CD4-positive, alpha-beta T cell treated with Interleukin-15 for 1 hour (primary cell): ENCODE results near the gene ZNF445.

Source experiments
- DNase-seq: peaks from one replicate; pipeline ENCODE4 v3.0.0-alpha.2; 2020

The ZNF445 gene

DNA sequence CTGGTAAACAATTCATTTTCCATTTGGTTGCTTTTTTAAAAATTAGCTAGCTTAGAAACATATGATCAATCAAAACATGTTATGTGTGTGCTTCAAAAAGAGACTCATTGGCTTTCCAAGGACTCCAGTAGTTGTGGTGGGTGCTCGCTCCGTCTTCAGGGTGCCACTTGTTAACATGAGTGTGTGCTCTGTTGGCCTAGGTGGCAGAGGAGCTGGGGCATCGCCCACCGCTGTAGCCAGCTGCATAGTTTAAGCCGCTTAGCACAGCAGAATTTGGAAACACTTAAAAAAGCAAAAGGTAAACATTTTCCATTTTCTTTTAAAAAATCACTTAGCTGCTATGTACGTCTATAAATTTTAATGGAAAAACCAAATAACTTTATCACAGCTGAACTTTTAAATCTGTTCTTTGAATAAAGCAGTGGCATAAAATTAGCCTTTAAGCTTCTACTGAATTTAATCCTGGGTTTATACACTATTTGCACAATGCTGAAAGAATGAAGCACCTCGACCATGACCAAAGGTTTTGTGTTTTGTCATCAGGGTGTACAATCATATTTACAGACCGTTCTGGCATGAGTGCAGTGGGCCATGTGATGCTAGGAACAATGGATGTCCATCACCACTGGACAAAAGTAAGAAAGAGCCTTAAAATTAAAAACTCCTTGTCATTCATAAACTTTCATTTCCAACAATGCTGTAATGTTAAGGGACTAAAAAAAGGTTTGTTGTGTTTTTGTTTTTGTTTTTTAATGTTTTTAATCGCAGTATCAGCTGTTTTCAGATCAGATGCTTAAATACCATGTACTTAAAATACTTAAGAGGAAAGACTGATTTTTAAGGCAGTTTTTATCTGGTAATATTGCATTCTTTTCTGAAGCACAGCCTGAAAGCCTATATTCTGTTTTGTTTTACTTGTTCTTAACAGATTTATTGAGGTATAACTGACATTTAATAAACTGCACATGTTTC, 81.0 kb downstream of the ZNF445 start:
- no peak for DNase-seq

DNA sequence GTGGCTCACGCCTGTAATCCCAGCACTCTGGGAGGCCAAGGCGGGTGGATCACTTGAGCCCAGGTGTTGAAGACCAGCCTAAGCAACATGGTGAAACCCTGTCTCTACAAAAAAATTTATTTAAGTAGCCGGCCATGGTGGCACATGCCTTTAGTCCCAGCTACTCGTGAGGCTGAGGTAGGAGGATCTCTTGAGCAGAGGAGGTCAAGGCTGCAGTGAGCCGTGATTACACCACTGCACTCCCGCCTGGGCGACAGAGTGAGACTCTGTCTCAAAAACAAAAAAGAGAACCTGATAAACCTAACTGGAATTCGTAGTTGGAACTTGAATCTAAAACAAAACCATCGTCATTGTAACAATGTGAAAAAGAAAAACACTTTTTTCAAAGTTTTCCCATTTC, 81.8 kb downstream of the ZNF445 start:
- no peak for DNase-seq

DNA sequence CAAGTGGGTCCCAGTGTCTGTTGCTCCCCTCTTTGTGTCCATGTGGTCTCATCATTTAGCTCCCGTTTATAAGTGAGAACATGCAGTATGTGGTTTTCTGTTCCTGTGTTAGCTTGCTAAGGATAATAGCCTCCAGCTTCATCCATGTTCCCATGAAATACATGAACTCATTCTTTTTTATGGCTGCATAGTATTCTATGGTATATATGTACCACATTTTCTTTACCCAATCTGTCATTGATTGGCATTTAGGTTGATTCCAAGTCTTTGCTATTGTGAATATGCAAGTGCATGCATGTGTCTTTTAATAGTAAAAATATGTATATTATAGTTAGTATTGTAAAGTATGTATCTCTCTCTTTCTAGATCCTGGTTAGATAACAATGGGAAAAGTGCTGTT, 85.0 kb downstream of the ZNF445 start:
- no peak for DNase-seq

DNA sequence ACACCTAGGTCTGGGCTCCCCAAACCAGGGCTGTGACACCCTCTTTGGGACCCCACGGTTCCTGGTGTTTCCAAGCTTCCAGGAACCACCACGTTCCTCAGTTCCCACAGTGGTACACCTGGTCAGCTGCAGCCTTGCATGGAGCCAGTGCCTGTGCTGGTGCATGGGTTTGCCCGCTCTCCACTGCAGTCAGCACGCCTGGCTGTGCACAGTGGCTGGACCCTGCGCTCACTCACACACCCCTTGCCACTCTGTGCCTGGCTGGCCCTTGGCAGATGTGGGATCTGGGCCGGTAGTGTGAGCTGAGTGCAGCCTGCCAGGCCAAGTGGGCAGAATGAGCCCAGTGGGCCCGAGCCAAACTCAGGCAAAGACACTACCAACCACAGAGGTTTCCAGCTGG, 90.1 kb downstream of the ZNF445 start:
- DNase-seq: no peak
